Middle frontal gyrus (tissue), 1 donor: ENCODE measurements around the gene RRM2.

Experiments
- DNase-seq: peaks from one replicate; pipeline ENCODE4 v3.0.0-alpha.2; 2015; ENCODE audit warnings: low spot score; ENCODE audit errors: extremely low spot score

Gene RRM2

GRCh38 chr2:10122500-10123280 is at the start of gene RRM2:
RRM2 (plus strand) TSS chr2:10122739; CDS start chr2:10122799, 60 bp downstream.
- DNase-seq: peak; percentile 85

DNA sequence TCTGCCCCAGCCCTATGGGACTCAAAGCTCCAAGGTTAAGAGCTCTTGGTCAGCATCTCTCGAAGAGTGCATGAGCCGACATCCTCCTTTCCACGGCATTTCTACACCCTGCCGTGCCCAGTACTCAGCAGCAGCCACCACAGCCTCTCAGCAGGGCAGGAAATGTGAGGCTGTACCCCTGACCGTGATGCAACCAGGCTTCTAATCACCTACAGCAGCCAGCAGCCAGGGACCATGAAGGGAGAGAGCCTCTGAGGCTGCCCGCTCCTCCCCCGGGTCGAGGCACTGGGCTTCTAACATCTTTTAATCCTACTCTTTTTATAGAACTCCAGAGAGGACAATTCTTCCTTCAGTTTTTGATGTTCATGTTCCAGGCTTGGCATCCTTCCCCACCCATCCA is 48.8 kb upstream of the RRM2 start:
- DNase-seq: peak; percentile 13

DNA sequence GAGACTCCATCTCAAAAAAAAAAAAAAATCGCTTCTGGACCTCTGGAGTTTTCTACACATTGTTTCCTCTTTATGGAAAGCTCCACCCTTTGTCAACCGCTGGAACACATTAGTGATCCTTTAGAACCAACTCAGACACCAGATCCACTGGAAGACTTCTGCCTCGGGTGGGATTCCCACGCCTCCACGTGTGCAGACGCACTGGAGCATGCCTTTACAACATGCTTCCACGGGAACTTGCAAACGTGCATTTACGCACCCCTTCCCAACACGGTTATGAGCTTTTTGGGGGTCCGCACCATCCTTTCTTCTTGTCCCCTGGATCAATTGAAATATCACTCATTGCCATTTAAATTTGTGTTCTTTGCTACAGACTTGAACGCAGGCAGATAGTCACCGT is 47.4 kb upstream of the RRM2 start:
- no peak for DNase-seq

DNA sequence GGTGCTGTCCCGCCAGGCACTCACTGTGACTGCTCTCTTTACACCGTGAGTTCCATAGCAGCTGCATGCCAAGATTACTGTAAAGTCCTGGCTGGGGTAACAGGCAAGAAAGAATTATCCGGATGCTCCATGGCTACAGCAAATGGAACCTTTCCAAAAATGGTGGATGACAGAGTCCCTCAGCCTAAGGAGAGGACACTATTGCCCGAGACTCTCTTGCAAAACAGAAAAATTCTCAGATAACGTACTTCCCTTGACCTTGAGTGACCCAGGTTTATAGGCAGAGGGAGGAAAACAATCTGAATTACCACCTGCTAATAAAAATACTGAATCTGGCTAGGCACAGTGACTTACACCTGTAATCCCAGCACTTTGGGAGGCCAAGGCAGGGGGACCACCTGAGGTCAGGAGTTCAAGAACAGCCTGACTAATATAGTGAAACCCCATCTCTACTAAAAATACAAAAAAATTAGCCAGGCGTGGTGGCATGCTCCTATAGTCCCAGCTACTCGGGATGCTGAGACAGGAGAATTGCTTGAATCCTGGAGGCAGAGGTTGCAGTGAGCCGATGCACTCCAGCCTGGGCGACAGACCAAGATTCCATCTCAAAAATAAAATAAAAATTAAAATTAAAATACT is 46.8 kb upstream of the RRM2 start:
- DNase-seq: no peak

DNA sequence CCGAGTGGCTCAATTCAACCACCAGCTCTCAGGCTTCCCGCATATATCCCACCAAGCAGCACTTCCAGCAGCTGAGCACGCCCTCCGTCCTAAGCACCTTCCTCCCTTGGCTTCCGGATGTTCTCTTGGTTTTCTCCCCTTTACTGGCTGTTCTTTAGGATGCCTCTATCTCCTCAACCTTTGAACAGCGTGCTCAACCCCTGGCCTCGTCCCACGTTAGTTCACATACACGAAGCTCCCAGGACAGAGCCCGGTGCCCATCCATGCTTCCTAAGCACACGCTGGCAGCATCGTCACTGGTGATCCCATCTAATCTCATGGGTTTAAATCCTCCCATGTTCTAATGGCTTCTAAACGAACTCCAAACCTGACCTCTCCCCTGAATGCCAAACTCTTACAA is 46.0 kb upstream of the RRM2 start:
- DNase-seq: no peak

DNA sequence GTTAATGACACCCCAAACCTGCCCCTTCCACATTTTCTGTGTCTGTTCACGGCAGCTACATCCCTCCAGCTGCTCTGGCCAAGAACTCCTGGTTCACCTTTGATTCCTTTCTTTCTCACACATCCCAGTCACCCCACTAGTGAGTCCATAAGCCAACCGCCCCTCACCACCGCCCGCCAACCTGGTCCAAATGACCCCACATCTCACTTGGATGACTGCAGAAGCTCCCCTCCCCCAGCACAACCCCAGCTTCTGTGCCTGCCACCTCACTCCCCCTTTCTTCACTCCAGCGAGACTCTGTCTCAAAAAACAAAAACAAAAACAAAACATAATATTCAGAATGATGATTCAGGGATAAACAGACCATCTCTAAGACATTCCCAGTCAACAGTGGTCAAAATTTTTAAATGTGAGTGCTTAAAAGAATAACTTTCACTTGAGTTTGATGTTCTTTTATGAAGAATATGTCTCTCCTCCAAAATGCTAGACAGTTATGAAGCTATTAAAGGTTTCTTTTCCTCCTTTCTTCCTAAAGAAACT is 45.5 kb upstream of the RRM2 start:
- no peak for DNase-seq

DNA sequence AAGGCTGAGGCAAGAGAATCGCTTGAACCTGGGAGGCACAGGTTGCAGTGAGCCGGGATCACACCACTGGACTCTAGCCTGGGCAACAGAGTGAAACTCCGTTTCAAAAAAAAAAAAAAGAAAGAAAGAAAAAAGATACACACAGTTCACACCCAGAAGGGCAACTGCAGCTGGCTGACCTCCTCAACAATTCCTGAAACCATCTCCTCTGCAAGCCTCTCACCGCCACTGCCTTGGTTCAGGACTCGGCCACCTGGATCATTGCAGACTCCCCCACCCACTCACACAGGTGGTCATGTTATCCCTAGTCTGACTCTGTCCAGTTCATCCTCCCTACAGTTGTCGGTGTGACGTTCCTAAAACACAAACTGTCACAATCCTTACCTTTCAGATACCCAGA is 44.5 kb upstream of the RRM2 start:
- no peak for DNase-seq

DNA sequence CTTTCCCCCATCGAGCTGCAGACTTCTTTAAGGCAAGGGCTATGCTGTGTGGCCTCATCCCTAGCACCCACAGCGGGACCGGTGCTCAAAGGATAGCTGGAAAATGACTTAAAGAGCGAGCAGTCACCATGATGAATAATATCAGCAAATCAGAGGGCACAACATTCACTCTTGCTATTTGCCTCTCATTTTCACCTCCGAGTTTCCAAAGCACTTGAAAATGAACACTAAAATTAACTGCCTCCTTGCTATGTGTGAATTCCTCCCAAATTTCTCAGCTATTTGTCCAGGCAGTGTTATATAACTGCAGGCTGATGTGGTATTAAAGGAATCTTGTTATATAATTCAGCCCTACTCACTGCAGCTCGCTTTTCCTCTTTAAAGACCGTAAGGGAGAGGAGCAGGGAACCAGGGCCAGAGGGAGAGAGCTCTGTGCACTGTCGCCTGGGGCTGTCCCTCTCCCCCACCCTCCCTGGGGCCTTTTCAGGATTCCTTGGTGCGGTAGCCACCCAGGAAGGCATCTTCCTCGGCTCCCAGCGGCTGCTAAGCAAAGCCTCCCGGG is 43.8 kb upstream of the RRM2 start:
- peak; percentile 37 for DNase-seq

GRCh38 chr2:10079266-10079869 is 43.2 kb upstream of the RRM2 start:
- no peak for DNase-seq

GRCh38 chr2:10079870-10080535 is 42.5 kb upstream of the RRM2 start, which contains the start of gene CYS1:
CYS1 (minus strand) TSS chr2:10080411; CDS start chr2:10080223, 188 bp downstream.
- DNase-seq: no peak

- DNase-seq: no peak
Measured at GRCh38 chr2:10080536-10081304, 41.8 kb upstream of the RRM2 start.

DNA sequence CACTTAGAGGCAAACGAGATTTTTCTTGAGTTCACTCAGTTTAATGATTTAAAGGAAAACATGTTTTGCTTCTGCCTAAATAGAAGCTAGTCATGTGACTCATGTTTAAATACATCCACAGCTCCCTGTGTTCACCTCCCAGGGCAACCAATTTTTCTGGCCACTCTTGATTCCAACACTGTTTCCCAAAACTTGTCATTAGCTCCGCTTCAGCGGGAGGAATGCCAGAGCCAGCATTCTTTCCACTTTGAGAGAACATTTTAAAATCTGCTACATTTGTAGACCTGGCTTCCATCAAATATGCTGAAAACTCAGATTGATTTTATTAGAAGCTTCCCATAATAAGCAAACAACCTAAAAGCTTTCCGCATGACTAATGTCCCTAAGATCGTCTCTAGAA is 39.5 kb upstream of the RRM2 start:
- DNase-seq: no peak

GRCh38 chr2:10083692-10084211 is 38.8 kb upstream of the RRM2 start:
- DNase-seq: no peak

GRCh38 chr2:10084223-10084865 is 38.2 kb upstream of the RRM2 start:
- DNase-seq: no peak

- DNase-seq: no peak
Measured at GRCh38 chr2:10085043-10085667, 37.4 kb upstream of the RRM2 start.

- DNase-seq: no peak
Measured at GRCh38 chr2:10085668-10086059, 36.9 kb upstream of the RRM2 start.

DNA sequence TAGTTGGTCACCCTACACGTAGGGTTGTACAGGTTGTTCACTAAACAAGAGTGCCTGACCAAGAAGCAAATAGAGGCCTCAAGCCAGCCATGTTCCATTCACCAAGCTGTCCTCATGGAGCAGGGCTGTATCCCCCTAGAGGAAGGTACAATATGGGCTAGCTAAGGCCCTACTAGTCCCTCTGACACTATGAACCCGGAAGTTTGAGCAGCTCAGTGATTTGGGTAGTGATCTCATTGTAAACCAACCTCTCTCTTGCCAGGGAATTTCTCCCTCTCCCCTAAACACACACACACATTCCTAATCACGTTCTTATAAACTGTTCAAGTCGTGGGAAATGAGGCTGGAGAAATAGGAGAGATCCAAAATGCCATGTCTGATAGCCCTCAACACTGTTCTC is 35.6 kb upstream of the RRM2 start:
- DNase-seq: no peak

- DNase-seq: no peak
Measured at GRCh38 chr2:10087360-10087759, 35.2 kb upstream of the RRM2 start.

GRCh38 chr2:10089565-10090190 is 32.9 kb upstream of the RRM2 start:
- no peak for DNase-seq
